Colonic mucosa (tissue), 4 donors: Measurements from ENCODE around the gene ALPI. TPM values are rescaled to one million over a fixed set of nuclear protein-coding genes. Genes with fewer than 3 reads are reported as not detected.
A peak's percentile ranks its signal among the peaks of the same experiment; 100 is the strongest.
"Not testable (repeated sequence)": the region's sequence is repeated elsewhere in the genome, so short reads cannot be mapped to it uniquely, and the experiment has no call there.

Source experiments
- DNase-seq: peaks from one replicate; pipeline ENCODE4 v3.0.0-alpha.2; 2020
- H3K27ac ChIP-seq: fragments of 200-600 bp; one replicate; pipeline ENCODE4 v1.8.0; 2021
- H3K27me3 ChIP-seq: fragments of 200-600 bp; one replicate; pipeline ENCODE4 v1.8.0; 2021
- H3K36me3 ChIP-seq: fragments of 200-600 bp; one replicate; pipeline ENCODE4 v1.8.0; 2021
- H3K4me1 ChIP-seq: fragments of 200-600 bp; one replicate; pipeline ENCODE4 v1.8.0; 2021; ENCODE audit warnings: mild to moderate bottlenecking
- H3K4me3 ChIP-seq: fragments of 200-600 bp; one replicate; pipeline ENCODE4 v1.8.0; 2021
- H3K9ac ChIP-seq, 2 donors: one replicate each; pipeline ENCODE4 v1.7.0; 2013; ENCODE audit warnings: control low read depth in 2 of 2, low read depth in 2 of 2, low read length in 2 of 2
- H3K9me3 ChIP-seq: fragments of 200-600 bp; one replicate; pipeline ENCODE4 v1.8.0; 2021
- intact Hi-C: fragments of 100-400 bp; cut with DNase I; formaldehyde crosslinking; loops from one replicate; pipeline ENCODE4 v1.14.1; 2022
- total RNA-seq, 2 donors: library from RNA; stranded (reverse); fragmentation: NEBNext Ultra II Directional in 1 of 2; extraction: Animal tissue kit (Norgen Biotek cat#: 25700) in 1 of 2; gene quantifications; one replicate each; pipeline ENCODE4 v1.2.1, GENCODE V29; 2021
- TF ChIP-seq, protein P1 (sequence below): fragments of 200-600 bp; IDR thresholded peaks from one replicate; pipeline ENCODE4 v1.8.0; 2022; ENCODE audit warnings: antibody characterized with exemption, mild to moderate bottlenecking
- donor health status: healthy.
- donor health status: DM: no; HTN: no; CAD: no.
- donor health status: DM: no; HTN: no; CAD: no.

Gene ALPI
- total RNA-seq, 2 donors from 2014 or later, result 9.4 to 27.1 TPM

DNA sequence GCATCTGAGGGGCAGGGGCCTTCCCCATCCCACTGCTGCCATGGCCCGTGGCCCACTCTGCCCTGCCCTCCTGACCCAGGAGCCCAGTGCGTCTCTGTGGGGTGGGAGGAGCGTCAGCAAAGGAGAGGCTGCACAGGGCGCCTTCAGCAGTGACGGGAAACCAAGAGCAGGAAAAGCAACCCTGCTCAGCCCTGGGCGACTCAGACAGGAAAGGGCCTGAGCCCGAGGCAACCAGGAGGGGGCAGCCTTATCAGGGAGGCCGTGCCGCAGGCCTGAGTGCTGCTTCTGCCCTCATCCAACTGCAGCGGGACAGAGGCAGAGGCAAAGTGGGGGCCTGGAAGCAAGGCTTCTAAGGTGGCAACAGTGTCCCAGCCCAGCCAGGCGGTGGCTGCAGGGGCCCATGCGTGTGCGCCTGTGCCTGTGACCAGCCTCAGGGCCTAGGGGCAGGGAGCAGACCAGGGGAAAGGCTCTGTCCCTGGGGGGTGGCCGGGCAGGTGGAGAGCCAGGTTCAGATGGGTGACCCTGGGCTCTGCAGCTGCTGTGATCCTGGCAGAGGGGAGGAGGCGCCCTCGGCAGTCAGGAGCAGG is 23.3 kb upstream of the ALPI start:
- no peak overlapping the region for H3K27ac ChIP-seq
- H3K9ac ChIP-seq, result no peak overlapping the region
- H3K9me3 ChIP-seq, result no peaks in the 10 kb centered on the region
- intact Hi-C loops, result no loop called here
- DNase-seq, result peak; percentile 17
- TF ChIP-seq, protein P1, sequence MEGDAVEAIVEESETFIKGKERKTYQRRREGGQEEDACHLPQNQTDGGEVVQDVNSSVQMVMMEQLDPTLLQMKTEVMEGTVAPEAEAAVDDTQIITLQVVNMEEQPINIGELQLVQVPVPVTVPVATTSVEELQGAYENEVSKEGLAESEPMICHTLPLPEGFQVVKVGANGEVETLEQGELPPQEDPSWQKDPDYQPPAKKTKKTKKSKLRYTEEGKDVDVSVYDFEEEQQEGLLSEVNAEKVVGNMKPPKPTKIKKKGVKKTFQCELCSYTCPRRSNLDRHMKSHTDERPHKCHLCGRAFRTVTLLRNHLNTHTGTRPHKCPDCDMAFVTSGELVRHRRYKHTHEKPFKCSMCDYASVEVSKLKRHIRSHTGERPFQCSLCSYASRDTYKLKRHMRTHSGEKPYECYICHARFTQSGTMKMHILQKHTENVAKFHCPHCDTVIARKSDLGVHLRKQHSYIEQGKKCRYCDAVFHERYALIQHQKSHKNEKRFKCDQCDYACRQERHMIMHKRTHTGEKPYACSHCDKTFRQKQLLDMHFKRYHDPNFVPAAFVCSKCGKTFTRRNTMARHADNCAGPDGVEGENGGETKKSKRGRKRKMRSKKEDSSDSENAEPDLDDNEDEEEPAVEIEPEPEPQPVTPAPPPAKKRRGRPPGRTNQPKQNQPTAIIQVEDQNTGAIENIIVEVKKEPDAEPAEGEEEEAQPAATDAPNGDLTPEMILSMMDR, result no peak
- no peak overlapping the region for H3K4me3 ChIP-seq
- H3K27me3 ChIP-seq, result no peaks in the 10 kb centered on the region
- H3K4me1 ChIP-seq, result no peaks in the 10 kb centered on the region
- no peaks in the 10 kb centered on the region for H3K36me3 ChIP-seq

GRCh38 chr2:232433622-232434021 is 22.3 kb upstream of the ALPI start:
- H3K9ac ChIP-seq, H3K4me3 ChIP-seq, intact Hi-C loops, H3K27me3 ChIP-seq, DNase-seq, H3K27ac ChIP-seq, H3K9me3 ChIP-seq, H3K4me1 ChIP-seq, H3K36me3 ChIP-seq: not testable (repeated sequence)

DNA sequence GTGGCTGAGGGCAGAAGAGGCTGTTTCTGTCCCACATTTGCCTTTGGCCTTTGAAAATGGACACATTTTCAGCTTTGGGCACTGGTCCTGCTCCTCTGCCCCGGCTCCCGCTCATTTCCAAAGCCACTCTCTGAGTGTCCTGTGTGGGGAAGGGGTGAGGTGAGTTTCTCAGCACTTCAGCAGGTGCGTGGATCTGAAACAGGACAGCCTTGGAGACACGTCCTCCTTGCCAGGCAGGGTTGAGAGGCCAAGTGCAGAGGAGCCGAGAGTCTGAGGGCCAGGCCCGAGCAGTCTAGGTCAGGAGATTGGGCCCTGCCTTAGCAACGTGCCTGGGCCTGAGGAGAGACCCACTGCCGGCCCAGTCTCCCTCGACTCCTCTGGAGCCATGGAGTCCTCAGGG is 21.9 kb upstream of the ALPI start:
- TF ChIP-seq, protein P1, result no peak
- H3K9ac ChIP-seq, result no peak overlapping the region
- intact Hi-C loops, result no loop called here

DNA sequence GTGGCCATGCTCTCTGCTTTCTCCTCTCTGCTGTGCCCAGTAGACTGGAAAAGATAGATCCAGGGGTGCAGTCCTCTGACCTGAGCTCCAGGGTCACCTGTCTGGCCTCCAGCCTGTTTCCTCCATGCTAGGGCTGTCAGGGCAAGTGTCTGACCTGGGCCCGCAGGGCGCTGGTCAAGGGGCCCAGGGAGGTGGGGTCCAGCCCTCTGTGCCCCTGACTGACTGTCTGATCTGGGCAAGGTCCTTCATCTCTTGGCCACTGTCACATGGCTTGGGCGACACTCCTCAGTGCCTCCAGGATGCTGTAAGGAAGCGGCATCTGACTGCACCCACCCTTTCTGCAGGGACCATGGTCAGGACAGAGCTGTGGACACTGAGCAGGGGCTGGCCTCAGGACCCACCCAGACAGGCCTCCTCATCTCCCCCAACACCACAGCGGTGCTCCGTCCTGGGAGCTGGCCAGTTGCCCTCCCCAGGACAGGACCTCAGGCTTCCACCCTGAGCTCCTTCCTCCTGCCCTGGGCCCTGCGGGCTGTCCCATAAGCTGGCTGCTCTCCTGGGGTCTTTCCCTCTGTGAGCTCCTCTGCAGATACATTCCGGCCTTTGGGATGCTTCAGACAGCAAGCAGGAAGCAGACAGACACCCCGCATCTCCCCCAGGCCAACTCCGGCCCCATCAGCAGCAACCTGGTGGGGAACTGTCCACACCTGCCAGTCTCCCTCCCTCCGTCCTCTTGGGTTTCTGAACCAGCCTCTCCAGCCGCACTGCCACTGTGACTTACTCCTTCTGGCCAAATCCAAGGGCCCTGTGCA is 21.2 kb upstream of the ALPI start:
- Histone ChIP-seq H3K4me1 (no peaks in the 10 kb centered on the region), H3K4me3 (no peak overlapping the region), H3K27me3 (no peaks in the 10 kb centered on the region), H3K27ac (no peak overlapping the region), H3K9ac (no peak overlapping the region), H3K36me3 (no peaks in the 10 kb centered on the region), H3K9me3 (no peaks in the 10 kb centered on the region)
- TF ChIP-seq, protein P1, result no peak
- no peak for DNase-seq
- intact Hi-C loops, result loop anchor here (5.0 kb wide), 2 partner anchors 67 to 527 kb away; no protein-coding TSS in a partner anchor

More for the DNA sequence above, 21.9 kb upstream of the ALPI start:
- Histone ChIP-seq H3K4me3 (no peak overlapping the region), H3K9me3 (no peaks in the 10 kb centered on the region), H3K27ac (no peak overlapping the region), H3K36me3 (no peaks in the 10 kb centered on the region), H3K4me1 (no peaks in the 10 kb centered on the region), H3K27me3 (no peaks in the 10 kb centered on the region)
- DNase-seq, result no peak

GRCh38 chr2:232435375-232435648 is 20.6 kb upstream of the ALPI start:
- Histone ChIP-seq H3K27ac (no peak overlapping the region), H3K27me3 (no peaks in the 10 kb centered on the region), H3K4me3 (no peak overlapping the region), H3K4me1 (no peaks in the 10 kb centered on the region), H3K36me3 (no peaks in the 10 kb centered on the region), H3K9ac (no peak overlapping the region), H3K9me3 (no peaks in the 10 kb centered on the region)
- TF ChIP-seq, protein P1, result no peak
- no peak for DNase-seq
- intact Hi-C loops, result loop anchor here (5.0 kb wide), 2 partner anchors 68 to 528 kb away; no protein-coding TSS in a partner anchor

GRCh38 chr2:232435805-232436204 is 20.1 kb upstream of the ALPI start:
- Histone ChIP-seq H3K27me3 (no peaks in the 10 kb centered on the region), H3K36me3 (no peaks in the 10 kb centered on the region), H3K9me3 (no peaks in the 10 kb centered on the region), H3K4me1 (no peaks in the 10 kb centered on the region), H3K27ac (no peak overlapping the region), H3K9ac (no peak overlapping the region), H3K4me3 (no peak overlapping the region)
- no peak for DNase-seq
- intact Hi-C loops, result loop anchor here (5.0 kb wide), 2 partner anchors 69 to 529 kb away; no protein-coding TSS in a partner anchor
- TF ChIP-seq, protein P1, result no peak
